GM12878 (cell line): Measurements from ENCODE around the gene MROH7. TPM values are rescaled to one million over a fixed set of nuclear protein-coding genes. Genes with fewer than 3 reads are reported as not detected.

Experiments
- ATAC-seq: fragments of 200-7000 bp; cut with Tn5 transposase; 3 replicates; pipeline ENCODE4 v1.9.1; 2020; ENCODE audit warnings: mild to moderate bottlenecking, moderate library complexity
- BruUV-seq: library from RNA; stranded (reverse); fragments of 400-500 nt; replicated peaks from 2 replicates; lab custom pipeline; 2021; lab: Mats Ljungman, UMichigan
- CTCF ChIA-PET: fragments of 300-600 bp; sonication (Branson Sonifier 250); formaldehyde crosslinking; extraction: SDS; loops from one replicate; lab custom pipeline; 2021; ENCODE audit warnings: inconsistent platforms; lab: Yijun Ruan, JAX
- POLR2A ChIA-PET: fragments of 350-600 bp; formaldehyde crosslinking; extraction: SDS; loops from one replicate; lab custom pipeline; 2021; ENCODE audit warnings: inconsistent platforms; lab: Charles Lee
- RAD21 ChIA-PET: fragments of 300-600 bp; sonication (Branson Sonifier 250); formaldehyde crosslinking; loops from one replicate; lab custom pipeline; 2023; ENCODE audit warnings: antibody characterized with exemption; ENCODE audit not compliant: unreplicated experiment; lab: Charles Lee
- SMC1A ChIA-PET: fragments of 300-600 bp; sonication (Branson Sonifier 250); formaldehyde crosslinking; loops from one replicate; lab custom pipeline; 2023; ENCODE audit not compliant: unreplicated experiment, uncharacterized antibody; lab: Charles Lee
- DNase-seq: peaks from one replicate; pipeline ENCODE4 v3.0.0-alpha.2; 2011; ENCODE audit warnings: low read depth, low spot score
- FAIRE-seq: peaks from 3 replicates; lab custom pipeline; 2011; peaks lifted over from hg19 to GRCh38; lab: Jason Lieb, UNC
- H2AFZ ChIP-seq: 2 replicates; pipeline ENCODE4 v1.6.0; 2011; ENCODE audit warnings: low read depth, low read length, control low read depth; ENCODE audit not compliant: control insufficient read depth
- H3K27ac ChIP-seq: 2 replicates; pipeline ENCODE4 v1.5.1; 2011; ENCODE audit warnings: control low read depth; ENCODE audit not compliant: control insufficient read depth, insufficient read depth
- H3K27me3 ChIP-seq, 2 experiments: replicated peaks in 1 of 2; 2 replicates each; pipeline versions ENCODE4 v1.6.0 to v1.6.1; 2011; ENCODE audit warnings: low read length in 1 of 2; ENCODE audit not compliant: control insufficient read depth in 2 of 2, insufficient read depth in 2 of 2
- H3K36me3 ChIP-seq, 2 experiments: 2 replicates each; pipeline ENCODE4 v1.5.1; 2011; ENCODE audit warnings: low read length in 1 of 2; ENCODE audit not compliant: control insufficient read depth in 2 of 2, insufficient read depth in 2 of 2
- H3K4me1 ChIP-seq: 2 replicates; pipeline ENCODE4 v1.6.1; 2011; ENCODE audit warnings: mild to moderate bottlenecking, low read length, moderate library complexity, mixed read lengths; ENCODE audit not compliant: control insufficient read depth, insufficient read depth
- H3K4me2 ChIP-seq: 2 replicates; pipeline ENCODE4 v1.6.0; 2011; ENCODE audit warnings: control low read depth; ENCODE audit not compliant: control insufficient read depth, insufficient read depth
- H3K4me3 ChIP-seq: fragments of 200-600 bp; sonication (generic); 2 replicates; pipeline ENCODE4 v1.5.1; 2016
- H3K79me2 ChIP-seq: 2 replicates; pipeline ENCODE4 v1.6.0; 2011; ENCODE audit warnings: low read length; ENCODE audit not compliant: control insufficient read depth, insufficient read depth
- H3K9ac ChIP-seq: 2 replicates; pipeline ENCODE4 v1.8.0; 2011; ENCODE audit warnings: low read length, control low read depth, mixed read lengths; ENCODE audit not compliant: control insufficient read depth, insufficient read depth
- H3K9me3 ChIP-seq: replicated peaks from 3 replicates; pipeline ENCODE4 v1.5.1; 2011; ENCODE audit warnings: mild to moderate bottlenecking, low read length; ENCODE audit not compliant: control insufficient read depth, insufficient read depth
- H4K20me1 ChIP-seq: 2 replicates; pipeline ENCODE4 v1.6.0; 2011; ENCODE audit not compliant: control insufficient read depth, insufficient read depth
- BCL11A ChIP-seq: IDR thresholded peaks from 2 replicates; pipeline ENCODE4 v1.6.1; 2011; ENCODE audit warnings: low read depth, low read length
- BHLHE40 ChIP-seq, 2 experiments: fragments of 450-650 bp in 1 of 2; IDR thresholded peaks; 2 replicates each; pipeline ENCODE4 v1.6.1; 2011 to 2017; ENCODE audit warnings: low read depth in 2 of 2, borderline replicate concordance in 1 of 2, improper control_type of control experiment in 1 of 2, low read length in 1 of 2, mild to moderate bottlenecking in 1 of 2
- HSF1 ChIP-seq: fragments of 150-350 bp; IDR thresholded peaks from 2 replicates; pipeline ENCODE4 v1.6.1; 2014; ENCODE audit warnings: mild to moderate bottlenecking, low read depth, low read length
- IRF4 ChIP-seq: IDR thresholded peaks from 2 replicates; pipeline ENCODE4 v1.6.1; 2011; ENCODE audit warnings: low read depth, low read length
- MEF2A ChIP-seq: IDR thresholded peaks from 2 replicates; pipeline ENCODE4 v1.6.1; 2011; ENCODE audit warnings: low read depth, mild to moderate bottlenecking, low read length, moderate library complexity; ENCODE audit not compliant: insufficient read depth
- NFYB ChIP-seq: IDR thresholded peaks from 2 replicates; pipeline ENCODE4 v1.6.1; 2011; ENCODE audit warnings: low read depth, mild to moderate bottlenecking, low read length, improper control_type of control experiment, moderate library complexity; ENCODE audit not compliant: insufficient read depth
- PAX8 ChIP-seq: fragments of 450-650 bp; IDR thresholded peaks from 2 replicates; pipeline ENCODE4 v1.6.1; 2017; ENCODE audit warnings: mild to moderate bottlenecking, moderate library complexity
- POLR2AphosphoS5 ChIP-seq: IDR thresholded peaks from 2 replicates; pipeline ENCODE4 v1.6.1; 2011; ENCODE audit warnings: mild to moderate bottlenecking, low read length, inconsistent platforms
- RAD21 ChIP-seq: IDR thresholded peaks from 2 replicates; pipeline ENCODE4 v1.6.1; 2011; ENCODE audit warnings: mild to moderate bottlenecking, low read depth, low read length, moderate library complexity; ENCODE audit not compliant: insufficient read depth
- SRF ChIP-seq, 2 experiments: IDR thresholded peaks; 2 replicates each; pipeline ENCODE4 v1.6.1; 2011; ENCODE audit warnings: low read depth in 2 of 2, low read length in 2 of 2, mild to moderate bottlenecking in 1 of 2, moderate library complexity in 1 of 2
- TAF1 ChIP-seq: IDR thresholded peaks from 2 replicates; pipeline ENCODE4 v1.6.1; 2011; ENCODE audit warnings: mild to moderate bottlenecking, low read depth, low read length, borderline replicate concordance
- ZBTB11 ChIP-seq: fragments of 450-650 bp; formaldehyde crosslinking; IDR thresholded peaks from 2 replicates; pipeline ENCODE4 v1.5.0; 2022; ENCODE audit warnings: mild to moderate bottlenecking, missing genetic modification characterization
- ZNF217 ChIP-seq: fragments of 450-650 bp; IDR thresholded peaks from 2 replicates; pipeline ENCODE4 v1.6.1; 2017; ENCODE audit warnings: antibody characterized with exemption, mild to moderate bottlenecking
- WGBS: methylation state at CpG from one replicate; pipeline ENCODE4 v1.1.6; 2016; ENCODE audit warnings: low lambda C conversion rate; ENCODE audit not compliant: insufficient replicate concordance, insufficient coverage; ENCODE audit errors: missing lambda C conversion rate; 5-methylcytosine and 5-hydroxymethylcytosine counted together
- in situ Hi-C: fragments of 300-500 bp; cut with MboI; formaldehyde crosslinking; loops from 9 replicates; pipeline ENCODE4 v1.14.3; 2018; ENCODE audit warnings: mixed read lengths
- intact Hi-C: fragments of 100-400 bp; cut with micrococcal nuclease; formaldehyde crosslinking; loops from one replicate; pipeline ENCODE4 v1.14.2; 2022; ENCODE audit not compliant: unreplicated experiment
- polyA plus RNA-seq, 11 experiments: library from polyadenylated mRNA; depleted of rRNA in 4 of 11; unstranded in 6 of 11; stranded (reverse) in 5 of 11; fragments of >200 nt; fragmentation: Nextera tagmentation in 4 of 11; fragmentation: Illumina TruSeq in 1 of 11; extraction: Ambion mirVana in 4 of 11; extraction: Trizol in 1 of 11; gene quantifications; 1 replicate in 1 of 11; 2 replicates in 10 of 11; pipeline versions ENCODE4 v1.2.1 to v1.2.3, GENCODE V29; 2011 to 2016; ENCODE audit warnings: inconsistent platforms in 2 of 11, missing spikeins in 2 of 11, low read depth in 1 of 11
- total RNA-seq, 4 experiments: library from RNA; depleted of rRNA in 3 of 4; stranded (reverse); fragments of >200 nt in 3 of 4; fragmentation: Illumina TruSeq in 1 of 4; extraction: Trizol in 1 of 4; gene quantifications; 2 replicates each; pipeline versions ENCODE4 v1.2.1 to v1.2.3, GENCODE V29; 2013 to 2021
- TF ChIP-seq, protein P1 (sequence below): IDR thresholded peaks from 2 replicates; pipeline ENCODE4 v1.6.1; 2012; ENCODE audit warnings: mild to moderate bottlenecking, low read depth, low read length

MROH7 gene
- total and polyA plus RNA-seq, 10 of the 15 experiments (the other 5 are each of a cell fraction or from before 2014, with no cell fraction given) = 0.11 TPM; not detected in 9

- TF ChIP-seq PAX8 (no peak), RAD21 (no peak), BHLHE40 (IDR thresholded peaks at IDR 0.05; ENCODE audit: borderline replicate concordance in 1 of 2, low read depth in 2 of 2, low read length in 1 of 2) (no peak), ZBTB11 (no peak)
Measured at GRCh38 chr1:54665852-54666251, 24.3 kb downstream of the MROH7 start (continued).

DNA sequence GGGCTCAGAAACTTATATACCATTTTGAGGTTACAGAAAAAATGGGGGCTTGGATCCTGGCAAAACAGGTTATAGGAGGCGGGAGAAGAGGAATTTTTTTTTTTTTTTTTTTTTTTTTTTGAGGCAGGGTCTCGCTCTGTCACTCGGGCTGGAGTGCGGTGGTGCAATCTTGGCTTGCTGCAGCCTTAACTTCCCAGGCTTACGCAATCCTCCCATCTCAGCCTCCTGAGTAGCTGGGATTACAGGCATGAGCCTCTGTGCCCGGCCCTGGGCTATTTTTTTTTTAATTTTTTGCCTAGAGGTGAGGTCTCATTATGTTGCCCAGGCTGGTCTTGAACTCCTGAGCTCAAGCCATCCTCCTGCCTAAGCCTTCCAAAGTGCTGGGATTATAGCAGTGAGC, 24.7 kb downstream of the MROH7 start:
- H3K4me3 ChIP-seq = no peak overlapping the region
- FAIRE-seq (no peak), ATAC-seq (no peak), DNase-seq (no peak)
- no peak overlapping the region for H2AFZ ChIP-seq
- no peak overlapping the region for H3K4me2 ChIP-seq
- H4K20me1 ChIP-seq = no peaks in the 10 kb centered on the region
- CTCF ChIA-PET = interaction anchor here (0.6 to 2.4 kb wide), 2 partner anchors 135 to 390 kb away, joined by 3 to 10 read pairs; partner anchors contain the start of gene TTC22
- SMC1A ChIA-PET = no interaction called here
- WGBS = 72% methylated on average over 4 of the region's 6 CpGs
- H3K9ac ChIP-seq = no peak overlapping the region
- no peak overlapping the region for H3K27ac ChIP-seq
- in situ Hi-C loops (loop anchor here (5.0 kb wide), 1 partner anchor 146 kb away; no protein-coding TSS in a partner anchor), intact Hi-C loops (no loop called here)
- no peaks in the 10 kb centered on the region for H3K27me3 ChIP-seq
- RAD21 ChIA-PET = no interaction called here
- H3K9me3 ChIP-seq = peaks cover 1% of the 10 kb centered on the region; the same call in 1 of the 3 replicates
- no peaks in the 10 kb centered on the region for H3K36me3 ChIP-seq
- POLR2A ChIA-PET = interaction anchor here (0.6 kb wide), 1 partner anchor 112 kb away, joined by 5 read pairs; no protein-coding TSS in a partner anchor
- no TSS peak for BruUV-seq
- H3K79me2 ChIP-seq = no peaks in the 10 kb centered on the region
- TF ChIP-seq BCL11A (no peak), HSF1 (no peak), ZNF217 (no peak), SRF (IDR thresholded peaks at IDR 0.05; ENCODE audit: low read depth in 2 of 2, low read length in 2 of 2) (no peak), IRF4 (no peak), TAF1 (no peak), MEF2A (no peak), POLR2AphosphoS5 (no peak), NFYB (no peak)
- TF ChIP-seq, protein P1, sequence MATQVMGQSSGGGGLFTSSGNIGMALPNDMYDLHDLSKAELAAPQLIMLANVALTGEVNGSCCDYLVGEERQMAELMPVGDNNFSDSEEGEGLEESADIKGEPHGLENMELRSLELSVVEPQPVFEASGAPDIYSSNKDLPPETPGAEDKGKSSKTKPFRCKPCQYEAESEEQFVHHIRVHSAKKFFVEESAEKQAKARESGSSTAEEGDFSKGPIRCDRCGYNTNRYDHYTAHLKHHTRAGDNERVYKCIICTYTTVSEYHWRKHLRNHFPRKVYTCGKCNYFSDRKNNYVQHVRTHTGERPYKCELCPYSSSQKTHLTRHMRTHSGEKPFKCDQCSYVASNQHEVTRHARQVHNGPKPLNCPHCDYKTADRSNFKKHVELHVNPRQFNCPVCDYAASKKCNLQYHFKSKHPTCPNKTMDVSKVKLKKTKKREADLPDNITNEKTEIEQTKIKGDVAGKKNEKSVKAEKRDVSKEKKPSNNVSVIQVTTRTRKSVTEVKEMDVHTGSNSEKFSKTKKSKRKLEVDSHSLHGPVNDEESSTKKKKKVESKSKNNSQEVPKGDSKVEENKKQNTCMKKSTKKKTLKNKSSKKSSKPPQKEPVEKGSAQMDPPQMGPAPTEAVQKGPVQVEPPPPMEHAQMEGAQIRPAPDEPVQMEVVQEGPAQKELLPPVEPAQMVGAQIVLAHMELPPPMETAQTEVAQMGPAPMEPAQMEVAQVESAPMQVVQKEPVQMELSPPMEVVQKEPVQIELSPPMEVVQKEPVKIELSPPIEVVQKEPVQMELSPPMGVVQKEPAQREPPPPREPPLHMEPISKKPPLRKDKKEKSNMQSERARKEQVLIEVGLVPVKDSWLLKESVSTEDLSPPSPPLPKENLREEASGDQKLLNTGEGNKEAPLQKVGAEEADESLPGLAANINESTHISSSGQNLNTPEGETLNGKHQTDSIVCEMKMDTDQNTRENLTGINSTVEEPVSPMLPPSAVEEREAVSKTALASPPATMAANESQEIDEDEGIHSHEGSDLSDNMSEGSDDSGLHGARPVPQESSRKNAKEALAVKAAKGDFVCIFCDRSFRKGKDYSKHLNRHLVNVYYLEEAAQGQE = no peak
- no peaks in the 10 kb centered on the region for H3K4me1 ChIP-seq
